SK-N-SH treated with all-trans-retinoic acid at 6 μM for 48 hours (cell line): ENCODE results near the gene COPS9.

Experiments
- ATAC-seq: fragments of 200-7000 bp; cut with Tn5 transposase; 3 replicates; pipeline ENCODE4 v1.9.1; 2020; ENCODE audit warnings: mild to moderate bottlenecking, moderate library complexity
- BACH2 ChIP-seq: fragments of 250-450 bp; sonication (Bioruptor Pico); IDR thresholded peaks from 2 replicates; pipeline ENCODE4 v1.9.0; 2021; ENCODE audit warnings: mild to moderate bottlenecking, borderline replicate concordance
- CSDC2 ChIP-seq: fragments of 250-450 bp; sonication (Bioruptor Pico); IDR thresholded peaks from 2 replicates; pipeline ENCODE4 v1.5.0; 2020; ENCODE audit warnings: mild to moderate bottlenecking, moderate library complexity
- ESRRG ChIP-seq: fragments of 250-450 bp; sonication (Bioruptor Pico); IDR thresholded peaks from 2 replicates; pipeline ENCODE4 v1.6.1; 2021; ENCODE audit warnings: mild to moderate bottlenecking
- GLIS3 ChIP-seq: fragments of 250-450 bp; sonication (Bioruptor Pico); IDR thresholded peaks from 2 replicates; pipeline ENCODE4 v1.5.0; 2020; ENCODE audit warnings: mild to moderate bottlenecking, moderate library complexity
- ISL1 ChIP-seq: fragments of 250-450 bp; sonication (Bioruptor Pico); IDR thresholded peaks from 2 replicates; pipeline ENCODE4 v2.1.2; 2022; ENCODE audit warnings: mild to moderate bottlenecking, moderate library complexity
- OSR1 ChIP-seq: fragments of 250-450 bp; sonication (Bioruptor Pico); IDR thresholded peaks from 2 replicates; pipeline ENCODE4 v1.8.0; 2022; ENCODE audit warnings: moderate library complexity, mild to moderate bottlenecking, inconsistent platforms
- PPARA ChIP-seq: fragments of 250-450 bp; sonication (Bioruptor Pico); IDR thresholded peaks from 2 replicates; pipeline ENCODE4 v1.5.0; 2020; ENCODE audit warnings: mild to moderate bottlenecking, borderline replicate concordance
- SNAI2 ChIP-seq: fragments of 250-450 bp; sonication (Bioruptor Pico); IDR thresholded peaks from 2 replicates; pipeline ENCODE4 v1.5.0; 2020; ENCODE audit warnings: mild to moderate bottlenecking, moderate library complexity
- TCF4 ChIP-seq: fragments of 250-450 bp; sonication (Bioruptor Pico); IDR thresholded peaks from 2 replicates; pipeline ENCODE4 v1.8.0; 2021; ENCODE audit warnings: mild to moderate bottlenecking, moderate library complexity, borderline replicate concordance
- TOX ChIP-seq: fragments of 250-450 bp; sonication (Bioruptor Pico); IDR thresholded peaks from 2 replicates; pipeline ENCODE4 v1.8.0; 2021; ENCODE audit warnings: mild to moderate bottlenecking, moderate library complexity, borderline replicate concordance
- ZC3H10 ChIP-seq: fragments of 250-450 bp; sonication (Bioruptor Pico); IDR thresholded peaks from 2 replicates; pipeline ENCODE4 v1.5.1; 2021; ENCODE audit warnings: mild to moderate bottlenecking, moderate library complexity
- ZFP3 ChIP-seq: fragments of 250-450 bp; sonication (Bioruptor Pico); IDR thresholded peaks from 2 replicates; pipeline ENCODE4 v1.5.0; 2020; ENCODE audit warnings: mild to moderate bottlenecking, moderate library complexity
- ZNF565 ChIP-seq: fragments of 450-650 bp; formaldehyde crosslinking; conservative IDR thresholded peaks from 2 replicates; pipeline ENCODE4 v1.5.0; 2020; ENCODE audit warnings: low read depth, mild to moderate bottlenecking, moderate library complexity
- ZNF70 ChIP-seq: fragments of 450-650 bp; formaldehyde crosslinking; IDR thresholded peaks from 2 replicates; pipeline ENCODE4 v1.5.0; 2020; ENCODE audit warnings: mild to moderate bottlenecking, moderate library complexity
- ZNF8 ChIP-seq: fragments of 450-650 bp; formaldehyde crosslinking; IDR thresholded peaks from 2 replicates; pipeline ENCODE4 v1.5.0; 2020; ENCODE audit warnings: mild to moderate bottlenecking, moderate library complexity
- TF ChIP-seq, protein P1 (sequence below): fragments of 250-450 bp; sonication (Bioruptor Pico); IDR thresholded peaks from 2 replicates; pipeline ENCODE4 v1.5.0; 2020; ENCODE audit warnings: mild to moderate bottlenecking, moderate library complexity
- TF ChIP-seq, protein P2 (sequence below): fragments of 250-450 bp; sonication (Bioruptor Pico); IDR thresholded peaks from 2 replicates; pipeline ENCODE4 v1.8.0; 2021; ENCODE audit warnings: low read depth, mild to moderate bottlenecking, moderate library complexity, borderline replicate concordance
- TF ChIP-seq, protein P3 (sequence below): fragments of 250-450 bp; sonication (Bioruptor Pico); IDR thresholded peaks from 2 replicates; pipeline ENCODE4 v1.5.1; 2020; ENCODE audit warnings: low read depth, mild to moderate bottlenecking, moderate library complexity
- TF ChIP-seq, protein P4 (sequence below): fragments of 250-450 bp; sonication (Bioruptor Pico); IDR thresholded peaks from 2 replicates; pipeline ENCODE4 v1.8.0; 2020; ENCODE audit warnings: mild to moderate bottlenecking, moderate library complexity, borderline replicate concordance
- TF ChIP-seq, protein P5 (sequence below): fragments of 250-450 bp; sonication (Bioruptor Pico); IDR thresholded peaks from 2 replicates; pipeline ENCODE4 v1.5.1; 2021; ENCODE audit warnings: mild to moderate bottlenecking, moderate library complexity

COPS9 gene

DNA sequence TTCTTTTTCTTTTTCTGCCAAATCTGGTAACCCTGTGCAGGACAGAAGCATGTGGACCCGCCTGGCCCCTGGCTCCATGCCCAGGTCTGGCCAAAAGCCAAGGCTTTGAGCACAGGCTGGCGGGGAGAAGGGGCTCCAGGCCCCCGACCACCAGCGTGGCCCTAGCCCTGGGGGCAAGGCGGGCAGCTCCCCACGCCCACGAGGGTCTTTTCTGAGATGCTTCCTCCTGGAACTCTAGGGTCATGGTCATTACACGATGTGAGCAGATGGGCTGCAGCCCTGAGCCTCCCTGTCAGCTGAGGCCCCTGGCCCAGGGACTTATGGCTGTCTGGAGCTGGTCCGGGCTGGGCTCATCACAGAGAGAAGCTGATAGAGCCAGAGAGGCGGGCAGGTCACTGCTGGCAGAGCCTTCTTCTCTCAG is 10.0 kb upstream of the COPS9 start (continued):
- TF ChIP-seq, protein P1, sequence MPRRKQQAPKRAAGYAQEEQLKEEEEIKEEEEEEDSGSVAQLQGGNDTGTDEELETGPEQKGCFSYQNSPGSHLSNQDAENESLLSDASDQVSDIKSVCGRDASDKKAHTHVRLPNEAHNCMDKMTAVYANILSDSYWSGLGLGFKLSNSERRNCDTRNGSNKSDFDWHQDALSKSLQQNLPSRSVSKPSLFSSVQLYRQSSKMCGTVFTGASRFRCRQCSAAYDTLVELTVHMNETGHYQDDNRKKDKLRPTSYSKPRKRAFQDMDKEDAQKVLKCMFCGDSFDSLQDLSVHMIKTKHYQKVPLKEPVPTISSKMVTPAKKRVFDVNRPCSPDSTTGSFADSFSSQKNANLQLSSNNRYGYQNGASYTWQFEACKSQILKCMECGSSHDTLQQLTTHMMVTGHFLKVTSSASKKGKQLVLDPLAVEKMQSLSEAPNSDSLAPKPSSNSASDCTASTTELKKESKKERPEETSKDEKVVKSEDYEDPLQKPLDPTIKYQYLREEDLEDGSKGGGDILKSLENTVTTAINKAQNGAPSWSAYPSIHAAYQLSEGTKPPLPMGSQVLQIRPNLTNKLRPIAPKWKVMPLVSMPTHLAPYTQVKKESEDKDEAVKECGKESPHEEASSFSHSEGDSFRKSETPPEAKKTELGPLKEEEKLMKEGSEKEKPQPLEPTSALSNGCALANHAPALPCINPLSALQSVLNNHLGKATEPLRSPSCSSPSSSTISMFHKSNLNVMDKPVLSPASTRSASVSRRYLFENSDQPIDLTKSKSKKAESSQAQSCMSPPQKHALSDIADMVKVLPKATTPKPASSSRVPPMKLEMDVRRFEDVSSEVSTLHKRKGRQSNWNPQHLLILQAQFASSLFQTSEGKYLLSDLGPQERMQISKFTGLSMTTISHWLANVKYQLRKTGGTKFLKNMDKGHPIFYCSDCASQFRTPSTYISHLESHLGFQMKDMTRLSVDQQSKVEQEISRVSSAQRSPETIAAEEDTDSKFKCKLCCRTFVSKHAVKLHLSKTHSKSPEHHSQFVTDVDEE (CRISPR knock-in tag) = no peak
- TF ChIP-seq TOX (CRISPR knock-in tag) (no peak), OSR1 (no peak)
- TF ChIP-seq, all 23 proteins: peak for 0

DNA sequence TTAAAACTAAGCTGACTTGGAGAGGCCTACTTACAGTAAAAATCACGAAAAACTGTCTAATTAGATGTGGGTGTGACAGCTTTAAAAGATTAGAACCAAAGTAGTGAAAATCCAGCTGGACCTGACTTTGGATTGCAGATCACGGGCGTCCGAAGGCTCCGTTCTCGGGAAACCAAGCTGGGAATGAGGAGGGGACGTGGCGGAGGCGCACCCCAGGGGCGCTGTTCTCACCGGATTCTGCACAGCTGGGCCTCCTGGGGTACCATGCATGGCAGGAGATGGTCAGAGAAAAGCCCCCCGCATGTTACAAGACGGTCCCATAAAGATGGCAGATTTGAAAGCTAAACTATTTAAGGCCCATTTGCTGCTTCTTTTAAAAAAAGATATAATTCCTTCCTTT is 9.4 kb upstream of the COPS9 start:
- TF ChIP-seq ZNF8 (CRISPR knock-in tag) = no peak
- TF ChIP-seq ISL1 (CRISPR knock-in tag) = no peak
- no peak for TF ChIP-seq GLIS3 (CRISPR knock-in tag)
- TF ChIP-seq, protein P1 (CRISPR knock-in tag) = no peak
- TF ChIP-seq, protein P2, sequence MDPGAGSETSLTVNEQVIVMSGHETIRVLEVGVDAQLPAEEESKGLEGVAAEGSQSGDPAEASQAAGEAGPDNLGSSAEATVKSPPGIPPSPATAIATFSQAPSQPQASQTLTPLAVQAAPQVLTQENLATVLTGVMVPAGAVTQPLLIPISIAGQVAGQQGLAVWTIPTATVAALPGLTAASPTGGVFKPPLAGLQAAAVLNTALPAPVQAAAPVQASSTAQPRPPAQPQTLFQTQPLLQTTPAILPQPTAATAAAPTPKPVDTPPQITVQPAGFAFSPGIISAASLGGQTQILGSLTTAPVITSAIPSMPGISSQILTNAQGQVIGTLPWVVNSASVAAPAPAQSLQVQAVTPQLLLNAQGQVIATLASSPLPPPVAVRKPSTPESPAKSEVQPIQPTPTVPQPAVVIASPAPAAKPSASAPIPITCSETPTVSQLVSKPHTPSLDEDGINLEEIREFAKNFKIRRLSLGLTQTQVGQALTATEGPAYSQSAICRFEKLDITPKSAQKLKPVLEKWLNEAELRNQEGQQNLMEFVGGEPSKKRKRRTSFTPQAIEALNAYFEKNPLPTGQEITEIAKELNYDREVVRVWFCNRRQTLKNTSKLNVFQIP = no peak
- TF ChIP-seq, protein P3, sequence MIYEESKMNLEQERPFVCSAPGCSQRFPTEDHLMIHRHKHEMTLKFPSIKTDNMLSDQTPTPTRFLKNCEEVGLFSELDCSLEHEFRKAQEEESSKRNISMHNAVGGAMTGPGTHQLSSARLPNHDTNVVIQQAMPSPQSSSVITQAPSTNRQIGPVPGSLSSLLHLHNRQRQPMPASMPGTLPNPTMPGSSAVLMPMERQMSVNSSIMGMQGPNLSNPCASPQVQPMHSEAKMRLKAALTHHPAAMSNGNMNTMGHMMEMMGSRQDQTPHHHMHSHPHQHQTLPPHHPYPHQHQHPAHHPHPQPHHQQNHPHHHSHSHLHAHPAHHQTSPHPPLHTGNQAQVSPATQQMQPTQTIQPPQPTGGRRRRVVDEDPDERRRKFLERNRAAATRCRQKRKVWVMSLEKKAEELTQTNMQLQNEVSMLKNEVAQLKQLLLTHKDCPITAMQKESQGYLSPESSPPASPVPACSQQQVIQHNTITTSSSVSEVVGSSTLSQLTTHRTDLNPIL (CRISPR knock-in tag) = no peak
- no peak for TF ChIP-seq SNAI2 (CRISPR knock-in tag)
- TF ChIP-seq TCF4 (CRISPR knock-in tag) = no peak
- TF ChIP-seq TOX (CRISPR knock-in tag) = no peak
- no peak for TF ChIP-seq PPARA (CRISPR knock-in tag)
- TF ChIP-seq, protein P4, sequence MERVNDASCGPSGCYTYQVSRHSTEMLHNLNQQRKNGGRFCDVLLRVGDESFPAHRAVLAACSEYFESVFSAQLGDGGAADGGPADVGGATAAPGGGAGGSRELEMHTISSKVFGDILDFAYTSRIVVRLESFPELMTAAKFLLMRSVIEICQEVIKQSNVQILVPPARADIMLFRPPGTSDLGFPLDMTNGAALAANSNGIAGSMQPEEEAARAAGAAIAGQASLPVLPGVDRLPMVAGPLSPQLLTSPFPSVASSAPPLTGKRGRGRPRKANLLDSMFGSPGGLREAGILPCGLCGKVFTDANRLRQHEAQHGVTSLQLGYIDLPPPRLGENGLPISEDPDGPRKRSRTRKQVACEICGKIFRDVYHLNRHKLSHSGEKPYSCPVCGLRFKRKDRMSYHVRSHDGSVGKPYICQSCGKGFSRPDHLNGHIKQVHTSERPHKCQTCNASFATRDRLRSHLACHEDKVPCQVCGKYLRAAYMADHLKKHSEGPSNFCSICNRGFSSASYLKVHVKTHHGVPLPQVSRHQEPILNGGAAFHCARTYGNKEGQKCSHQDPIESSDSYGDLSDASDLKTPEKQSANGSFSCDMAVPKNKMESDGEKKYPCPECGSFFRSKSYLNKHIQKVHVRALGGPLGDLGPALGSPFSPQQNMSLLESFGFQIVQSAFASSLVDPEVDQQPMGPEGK = no peak
- no peak for TF ChIP-seq CSDC2
- TF ChIP-seq ESRRG = no peak
- no peak for TF ChIP-seq BACH2 (CRISPR knock-in tag)
- no peak for TF ChIP-seq OSR1
- TF ChIP-seq, protein P5, sequence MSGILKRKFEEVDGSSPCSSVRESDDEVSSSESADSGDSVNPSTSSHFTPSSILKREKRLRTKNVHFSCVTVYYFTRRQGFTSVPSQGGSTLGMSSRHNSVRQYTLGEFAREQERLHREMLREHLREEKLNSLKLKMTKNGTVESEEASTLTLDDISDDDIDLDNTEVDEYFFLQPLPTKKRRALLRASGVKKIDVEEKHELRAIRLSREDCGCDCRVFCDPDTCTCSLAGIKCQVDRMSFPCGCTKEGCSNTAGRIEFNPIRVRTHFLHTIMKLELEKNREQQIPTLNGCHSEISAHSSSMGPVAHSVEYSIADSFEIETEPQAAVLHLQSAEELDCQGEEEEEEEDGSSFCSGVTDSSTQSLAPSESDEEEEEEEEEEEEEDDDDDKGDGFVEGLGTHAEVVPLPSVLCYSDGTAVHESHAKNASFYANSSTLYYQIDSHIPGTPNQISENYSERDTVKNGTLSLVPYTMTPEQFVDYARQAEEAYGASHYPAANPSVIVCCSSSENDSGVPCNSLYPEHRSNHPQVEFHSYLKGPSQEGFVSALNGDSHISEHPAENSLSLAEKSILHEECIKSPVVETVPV (CRISPR knock-in tag) = no peak
- TF ChIP-seq ZC3H10 = no peak
- TF ChIP-seq ZNF565 = no peak
- no peak for TF ChIP-seq ZNF70 (CRISPR knock-in tag)
- TF ChIP-seq ZFP3 (CRISPR knock-in tag) = no peak
- no peak for ATAC-seq
